GM19438 (cell line): ENCODE data around the gene PRKCA.

Experiments
- ATAC-seq: cut with Tn5 transposase; IDR thresholded peaks from one replicate; pipeline ENCODE4 v1.9.1; 2021; ENCODE audit warnings: low read depth; ENCODE audit not compliant: unreplicated experiment

PRKCA gene

GRCh38 chr17:66662496-66662895 lies 360.1 kb downstream of the PRKCA start:
- ATAC-seq = no peak

- no peak for ATAC-seq
Observed at GRCh38 chr17:66663041-66663606, 360.7 kb downstream of the PRKCA start.

- no peak for ATAC-seq
Observed at GRCh38 chr17:66664336-66664735, 361.9 kb downstream of the PRKCA start.

- ATAC-seq = no peak
Observed at GRCh38 chr17:66665194-66665593, 362.8 kb downstream of the PRKCA start.

- ATAC-seq = no peak
Observed at GRCh38 chr17:66667090-66667489, 364.7 kb downstream of the PRKCA start.

- no peak for ATAC-seq
Observed at GRCh38 chr17:66667491-66668030, 365.1 kb downstream of the PRKCA start.

GRCh38 chr17:66670206-66670605 lies 367.8 kb downstream of the PRKCA start:
- ATAC-seq = no peak

GRCh38 chr17:66671156-66671555 lies 368.7 kb downstream of the PRKCA start:
- ATAC-seq = no peak

GRCh38 chr17:66673668-66674276 lies 371.4 kb downstream of the PRKCA start:
- ATAC-seq = no peak

GRCh38 chr17:66675273-66675990 lies 373.0 kb downstream of the PRKCA start:
- ATAC-seq = no peak

- ATAC-seq = no peak
Observed at GRCh38 chr17:66675991-66676371, 373.6 kb downstream of the PRKCA start.

GRCh38 chr17:66676421-66676820 lies 374.0 kb downstream of the PRKCA start:
- ATAC-seq = no peak

GRCh38 chr17:66677201-66677981 lies 375.0 kb downstream of the PRKCA start:
- ATAC-seq = no peak

- no peak for ATAC-seq
Observed at GRCh38 chr17:66678061-66678460, 375.6 kb downstream of the PRKCA start.

- no peak for ATAC-seq
Observed at GRCh38 chr17:66678827-66679226, 376.4 kb downstream of the PRKCA start.

GRCh38 chr17:66679631-66680517 lies 377.5 kb downstream of the PRKCA start:
- ATAC-seq = no peak

GRCh38 chr17:66682283-66682682 lies 379.9 kb downstream of the PRKCA start:
- no peak for ATAC-seq

- ATAC-seq = no peak
Observed at GRCh38 chr17:66684261-66684660, 381.8 kb downstream of the PRKCA start.

- no peak for ATAC-seq
Observed at GRCh38 chr17:66684731-66685130, 382.3 kb downstream of the PRKCA start.

- ATAC-seq = no peak
Observed at GRCh38 chr17:66686601-66687000, 384.2 kb downstream of the PRKCA start.
